Activated CD4-positive, alpha-beta T cell treated with anti-CD3 and anti-CD28 coated beads for 36 hours (primary cell): Measurements from ENCODE around the gene PYY. TPM values are rescaled to one million over a fixed set of nuclear protein-coding genes. Genes with fewer than 3 reads are reported as not detected.
A peak's percentile ranks its signal among the peaks of the same experiment; 100 is the strongest.
"Not testable (repeated sequence)": the region's sequence is repeated elsewhere in the genome, so short reads cannot be mapped to it uniquely, and the experiment has no call there.

Experiments used
- ATAC-seq: fragments of 200-7000 bp; cut with Tn5 transposase; one replicate; pipeline ENCODE4 v1.10.0; 2021; ENCODE audit warnings: mild to moderate bottlenecking, moderate library complexity
- CTCF ChIA-PET: fragments of 350-600 bp; sonication (Branson Sonifier 250); formaldehyde crosslinking; loops from one replicate; lab custom pipeline; 2021; ENCODE audit warnings: antibody characterized with exemption; lab: Charles Lee
- POLR2A ChIA-PET: fragments of 350-600 bp; sonication (Branson Sonifier 250); formaldehyde crosslinking; loops from one replicate; lab custom pipeline; 2021; ENCODE audit warnings: antibody characterized with exemption, inconsistent platforms; lab: Charles Lee
- DNase-seq: peaks from one replicate; pipeline ENCODE4 v3.0.0-alpha.2; 2020
- H3K27ac Mint-ChIP-seq: one replicate; pipeline ENCODE4 v1.8.0; 2021; ENCODE audit warnings: mixed read lengths
- H3K27me3 Mint-ChIP-seq: one replicate; pipeline ENCODE4 v1.8.0; 2021; ENCODE audit warnings: mixed read lengths
- H3K36me3 Mint-ChIP-seq: one replicate; pipeline ENCODE4 v1.8.0; 2021; ENCODE audit warnings: low read depth, mixed read lengths
- H3K4me1 Mint-ChIP-seq: one replicate; pipeline ENCODE4 v1.8.0; 2021; ENCODE audit warnings: mixed read lengths
- H3K4me3 Mint-ChIP-seq: one replicate; pipeline ENCODE4 v1.8.0; 2021; ENCODE audit warnings: mild to moderate bottlenecking, moderate library complexity, mixed read lengths
- H3K9me3 Mint-ChIP-seq: one replicate; pipeline ENCODE4 v1.8.0; 2021; ENCODE audit warnings: low read depth, mixed read lengths
- intact Hi-C, 2 experiments: fragments of 100-400 bp; cut with DNase I in 1 of 2; cut with micrococcal nuclease in 1 of 2; formaldehyde crosslinking; loops; one replicate each; pipeline versions ENCODE4 v1.14.2 to v1.15.1; 2022 to 2024; cut with DNase I, micrococcal nuclease
- total RNA-seq, 2 experiments: library from RNA; stranded (reverse); gene quantifications; one replicate each; pipeline ENCODE4 v1.2.3, GENCODE V29; 2021

PYY gene
- total RNA-seq, 2 experiments from 2014 or later: not detected

DNA sequence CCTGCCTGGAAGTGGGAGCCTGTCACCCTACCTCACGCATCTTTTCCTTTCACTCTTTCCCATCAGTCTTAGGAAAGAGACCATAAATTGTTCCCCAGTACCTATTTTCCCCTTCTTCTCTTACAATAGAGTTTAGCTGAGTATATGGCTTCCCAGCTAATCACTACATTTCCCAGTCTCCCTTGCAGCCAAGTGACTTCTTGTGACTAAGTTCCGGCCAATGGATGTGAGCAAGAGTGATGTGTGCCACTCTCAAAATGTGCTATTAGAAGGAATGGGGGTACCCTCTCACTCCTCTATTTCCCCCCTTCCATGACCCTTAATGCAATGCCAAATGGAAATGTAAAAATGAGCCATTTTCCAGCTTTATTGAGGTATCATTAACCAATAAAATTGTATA lies 8.2 kb upstream of the PYY start:
- H3K27me3 Mint-ChIP-seq: peaks cover 11% of the 10 kb centered on the region
- ATAC-seq (no peak), DNase-seq (no peak)
- no peak overlapping the region for H3K27ac Mint-ChIP-seq
- POLR2A ChIA-PET: no interaction called here
- no peaks in the 10 kb centered on the region for H3K9me3 Mint-ChIP-seq
- CTCF ChIA-PET: interaction anchor here (0.9 to 2.9 kb wide), 3 partner anchors 15 to 207 kb away, joined by 3 to 9 read pairs (median 3); no protein-coding TSS in a partner anchor
- intact Hi-C loops: no loop called here
- no peaks in the 10 kb centered on the region for H3K36me3 Mint-ChIP-seq
- no peaks in the 10 kb centered on the region for H3K4me1 Mint-ChIP-seq
- H3K4me3 Mint-ChIP-seq: no peak overlapping the region

- H3K27me3 Mint-ChIP-seq, intact Hi-C loops, H3K36me3 Mint-ChIP-seq, H3K4me1 Mint-ChIP-seq, DNase-seq, H3K27ac Mint-ChIP-seq, ATAC-seq, H3K4me3 Mint-ChIP-seq, H3K9me3 Mint-ChIP-seq: not testable (repeated sequence)
- ChIA-PET CTCF (interaction anchor here (0.6 to 2.9 kb wide), 4 partner anchors 17 to 208 kb away, joined by 3 to 9 read pairs (median 3); no protein-coding TSS in a partner anchor), POLR2A (interaction anchor here (0.7 kb wide), 1 partner anchor 423 kb away, joined by 4 read pairs; no protein-coding TSS in a partner anchor)
These were observed 7.6 kb upstream of the PYY start for GRCh38 chr17:43961292-43961691.

GRCh38 chr17:43958748-43959352 lies 5.1 kb upstream of the PYY start:
- no peak for DNase-seq
- POLR2A ChIA-PET: no interaction called here
- peak; percentile 69 for ATAC-seq
- intact Hi-C loops: no loop called here
- Mint-ChIP-seq H3K4me3 (no peak overlapping the region), H3K9me3 (no peaks in the 10 kb centered on the region), H3K36me3 (no peaks in the 10 kb centered on the region), H3K4me1 (no peaks in the 10 kb centered on the region), H3K27me3 (peaks cover 13% of the 10 kb centered on the region), H3K27ac (no peak overlapping the region)
- CTCF ChIA-PET: interaction anchor here (0.9 to 1.7 kb wide), 2 partner anchors 13 to 15 kb away, joined by 3 to 4 read pairs; no protein-coding TSS in a partner anchor

DNA sequence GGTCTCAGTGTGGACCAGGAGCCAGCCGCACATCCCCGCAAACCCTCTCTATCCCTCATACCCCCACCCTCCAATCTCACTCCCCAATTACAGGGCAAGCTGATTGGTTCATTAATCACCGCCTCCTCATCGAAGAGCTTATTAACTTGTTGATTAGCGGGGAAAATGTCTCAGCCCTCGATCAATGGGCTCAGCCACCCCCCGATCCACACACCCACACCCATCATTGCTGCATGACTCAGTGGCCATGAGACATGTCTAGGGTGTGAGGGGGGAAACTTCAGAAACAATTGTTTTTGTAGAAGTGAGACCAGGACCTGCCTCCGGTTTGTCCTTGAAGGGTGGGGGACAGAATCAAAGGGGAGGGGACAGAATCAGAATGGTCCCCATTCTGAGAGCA lies 2.5 kb upstream of the PYY start:
- ChIA-PET CTCF (no interaction called here), POLR2A (no interaction called here)
- Mint-ChIP-seq H3K9me3 (no peaks in the 10 kb centered on the region), H3K27ac (no peak overlapping the region), H3K27me3 (peaks cover 23% of the 10 kb centered on the region), H3K4me3 (no peak overlapping the region), H3K36me3 (no peaks in the 10 kb centered on the region), H3K4me1 (peaks cover 3% of the 10 kb centered on the region)
- ATAC-seq (no peak), DNase-seq (no peak)
- intact Hi-C loops: no loop called here

DNA sequence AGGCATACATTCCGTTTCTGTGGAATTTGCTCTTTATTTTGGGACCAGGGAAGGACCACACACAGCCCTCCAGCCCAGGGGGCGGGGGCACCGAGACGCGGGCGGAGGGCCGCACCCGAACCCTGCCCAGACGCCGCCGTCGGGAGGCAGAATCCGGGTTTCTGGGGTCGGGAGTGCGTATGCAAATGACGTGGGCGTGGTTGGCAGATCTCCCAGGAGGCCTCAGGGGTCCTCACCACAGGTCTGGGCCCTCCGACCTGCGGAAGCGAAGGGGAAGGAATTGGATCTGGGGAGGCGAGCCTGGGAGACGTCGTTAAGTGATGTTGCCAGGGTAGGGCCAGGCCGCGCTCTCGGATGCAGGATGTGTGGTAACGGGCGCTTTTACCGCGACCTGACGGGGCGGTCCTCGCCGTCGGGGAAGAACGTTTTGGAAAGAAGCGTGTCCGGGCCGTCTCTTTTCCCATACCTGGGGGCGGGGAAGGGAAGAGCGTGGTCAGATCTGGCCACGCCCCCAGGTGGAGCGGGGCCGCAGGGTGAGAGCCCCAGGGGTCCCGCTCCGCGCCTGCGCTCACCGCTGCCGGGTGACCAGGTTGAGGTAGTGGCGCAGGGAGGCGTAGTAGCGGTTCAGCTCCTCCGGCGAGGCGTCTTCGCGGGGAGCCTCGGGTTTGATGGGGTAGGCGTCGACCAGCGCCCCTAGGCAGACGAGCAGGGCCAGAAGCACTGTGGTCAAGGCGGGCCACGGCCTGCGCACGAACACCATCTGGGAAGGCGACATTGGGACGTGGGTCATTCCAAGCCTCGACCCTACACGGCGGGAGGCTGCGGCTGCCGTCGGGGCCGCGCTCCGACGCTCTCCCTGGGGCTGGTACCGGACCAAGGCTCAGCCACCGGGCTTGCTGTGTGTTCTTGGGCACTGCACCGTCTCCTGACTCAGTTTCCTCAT lies 745 bp downstream of the PYY start:
- H3K36me3 Mint-ChIP-seq: no peaks in the 10 kb centered on the region
- ChIA-PET POLR2A (no interaction called here), CTCF (interaction anchor here (2.5 kb wide), 1 partner anchor 9 kb away, joined by 9 read pairs; no protein-coding TSS in a partner anchor)
- no peak overlapping the region for H3K27ac Mint-ChIP-seq
- H3K4me3 Mint-ChIP-seq: no peak overlapping the region
- ATAC-seq (no peak), DNase-seq (no peak)
- peaks cover 3% of the 10 kb centered on the region for H3K4me1 Mint-ChIP-seq
- H3K27me3 Mint-ChIP-seq: peaks cover 36% of the 10 kb centered on the region
- H3K9me3 Mint-ChIP-seq: no peaks in the 10 kb centered on the region
- intact Hi-C loops: no loop called here

- peaks cover 36% of the 10 kb centered on the region for H3K27me3 Mint-ChIP-seq
- H3K27ac Mint-ChIP-seq: no peak overlapping the region
- no peak overlapping the region for H3K4me3 Mint-ChIP-seq
- no peak for ATAC-seq
- H3K36me3 Mint-ChIP-seq: no peaks in the 10 kb centered on the region
- ChIA-PET CTCF (no interaction called here), POLR2A (no interaction called here)
- DNase-seq: no peak
- H3K4me1 Mint-ChIP-seq: peaks cover 3% of the 10 kb centered on the region
- intact Hi-C loops: no loop called here
- H3K9me3 Mint-ChIP-seq: no peaks in the 10 kb centered on the region
These were observed 1.4 kb downstream of the PYY start for GRCh38 chr17:43952351-43952723.

DNA sequence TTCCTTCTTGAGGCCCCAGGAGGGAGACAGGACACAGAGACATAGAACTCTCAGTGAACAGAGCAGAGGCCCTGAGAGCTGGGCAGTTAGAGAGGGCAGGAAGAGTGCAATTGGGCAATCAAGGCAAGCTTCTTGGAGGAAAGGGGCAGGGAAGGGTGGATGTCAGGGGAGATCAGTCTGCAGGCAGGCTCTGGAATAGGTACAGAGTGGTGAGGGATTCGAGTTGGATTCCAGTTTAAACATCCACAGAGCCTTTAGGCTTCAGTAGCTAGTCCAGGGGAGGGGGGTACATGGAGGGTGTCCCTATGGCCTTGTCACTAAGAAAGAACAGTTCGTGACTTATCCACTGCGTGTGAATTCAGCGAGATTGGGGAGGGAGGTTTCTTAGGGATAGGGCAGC lies 2.0 kb downstream of the PYY start:
- Mint-ChIP-seq H3K4me1 (peaks cover 3% of the 10 kb centered on the region), H3K9me3 (no peaks in the 10 kb centered on the region), H3K27ac (no peak overlapping the region), H3K4me3 (no peak overlapping the region), H3K27me3 (peaks cover 36% of the 10 kb centered on the region), H3K36me3 (no peaks in the 10 kb centered on the region)
- no peak for DNase-seq
- intact Hi-C loops: no loop called here
- ChIA-PET POLR2A (no interaction called here), CTCF (no interaction called here)
- ATAC-seq: no peak

DNA sequence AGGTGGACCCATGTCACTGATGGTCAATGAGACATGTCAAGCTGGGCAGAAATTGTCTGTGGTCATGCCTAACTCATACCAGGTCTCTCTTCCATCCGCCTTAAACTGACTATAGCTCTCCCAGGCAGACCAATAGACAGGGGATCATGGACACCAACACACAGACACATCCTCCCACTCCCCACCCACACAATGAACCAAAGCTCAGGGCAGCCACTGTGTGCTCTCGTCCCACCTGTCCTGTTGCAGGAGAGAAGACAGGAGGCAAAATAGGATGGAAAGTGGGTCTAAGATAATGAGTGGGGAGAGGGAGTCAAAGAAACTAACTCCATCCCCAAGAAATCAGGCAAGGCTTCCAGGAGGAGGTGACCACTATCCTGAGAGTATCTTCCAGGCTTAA lies 3.2 kb downstream of the PYY start:
- ChIA-PET POLR2A (no interaction called here), CTCF (interaction anchor here (0.6 to 0.8 kb wide), 2 partner anchors 17 to 81 kb away, joined by 3 read pairs; no protein-coding TSS in a partner anchor)
- DNase-seq: no peak
- Mint-ChIP-seq H3K9me3 (no peaks in the 10 kb centered on the region), H3K36me3 (no peaks in the 10 kb centered on the region), H3K4me1 (peaks cover 3% of the 10 kb centered on the region), H3K4me3 (no peak overlapping the region), H3K27ac (no peak overlapping the region), H3K27me3 (peaks cover 36% of the 10 kb centered on the region)
- intact Hi-C loops: no loop called here
- ATAC-seq: no peak

DNA sequence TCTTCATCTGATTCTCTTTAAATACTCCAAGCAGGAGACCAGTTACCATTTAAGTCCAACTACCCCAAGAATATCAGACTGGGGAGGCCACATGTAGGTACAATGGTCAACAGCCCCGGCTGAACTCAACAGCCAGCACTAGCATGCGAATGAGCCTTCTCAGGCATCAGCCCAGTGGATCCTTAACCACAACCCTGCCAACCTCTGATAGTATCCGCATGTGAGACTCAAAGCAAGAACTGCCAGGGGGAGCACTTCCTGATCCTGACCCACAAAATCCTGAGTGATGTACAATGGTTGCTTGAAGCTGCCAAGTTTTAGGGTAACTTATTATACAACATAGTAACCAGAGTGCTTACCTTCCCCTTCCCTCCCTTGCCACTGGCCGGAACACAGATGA lies 4.0 kb downstream of the PYY start:
- H3K27ac Mint-ChIP-seq: no peak overlapping the region
- H3K4me3 Mint-ChIP-seq: no peak overlapping the region
- ATAC-seq (no peak), DNase-seq (no peak)
- H3K4me1 Mint-ChIP-seq: peaks cover 5% of the 10 kb centered on the region
- intact Hi-C loops: no loop called here
- H3K27me3 Mint-ChIP-seq: peaks cover 36% of the 10 kb centered on the region
- H3K9me3 Mint-ChIP-seq: no peaks in the 10 kb centered on the region
- ChIA-PET CTCF (no interaction called here), POLR2A (no interaction called here)
- H3K36me3 Mint-ChIP-seq: no peaks in the 10 kb centered on the region

DNA sequence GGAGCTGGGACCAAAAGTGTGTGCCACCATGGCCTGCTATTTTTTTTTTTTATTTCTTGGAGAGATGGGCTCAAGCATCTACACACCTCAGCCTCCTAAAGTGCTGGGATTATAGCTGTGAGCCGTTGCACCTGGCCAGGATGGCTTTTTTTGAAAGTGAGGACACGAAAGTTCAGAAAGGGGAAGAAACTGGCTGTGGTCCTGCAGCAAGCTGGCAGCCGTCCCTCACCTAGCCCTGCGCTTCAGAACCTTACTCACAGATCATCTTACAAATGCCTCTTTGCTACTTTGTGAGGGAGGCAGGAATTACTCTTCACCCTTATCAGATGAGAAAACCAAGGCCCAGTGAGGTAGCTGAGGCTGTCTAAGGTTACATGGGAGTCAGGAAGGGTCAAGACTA lies 7.0 kb downstream of the PYY start:
- POLR2A ChIA-PET: no interaction called here
- H3K4me1 Mint-ChIP-seq: peaks cover 6% of the 10 kb centered on the region
- CTCF ChIA-PET: interaction anchor here (0.5 to 5.1 kb wide), 6 partner anchors 15 to 103 kb away, joined by 3 to 42 read pairs (median 3); no protein-coding TSS in a partner anchor

DNA sequence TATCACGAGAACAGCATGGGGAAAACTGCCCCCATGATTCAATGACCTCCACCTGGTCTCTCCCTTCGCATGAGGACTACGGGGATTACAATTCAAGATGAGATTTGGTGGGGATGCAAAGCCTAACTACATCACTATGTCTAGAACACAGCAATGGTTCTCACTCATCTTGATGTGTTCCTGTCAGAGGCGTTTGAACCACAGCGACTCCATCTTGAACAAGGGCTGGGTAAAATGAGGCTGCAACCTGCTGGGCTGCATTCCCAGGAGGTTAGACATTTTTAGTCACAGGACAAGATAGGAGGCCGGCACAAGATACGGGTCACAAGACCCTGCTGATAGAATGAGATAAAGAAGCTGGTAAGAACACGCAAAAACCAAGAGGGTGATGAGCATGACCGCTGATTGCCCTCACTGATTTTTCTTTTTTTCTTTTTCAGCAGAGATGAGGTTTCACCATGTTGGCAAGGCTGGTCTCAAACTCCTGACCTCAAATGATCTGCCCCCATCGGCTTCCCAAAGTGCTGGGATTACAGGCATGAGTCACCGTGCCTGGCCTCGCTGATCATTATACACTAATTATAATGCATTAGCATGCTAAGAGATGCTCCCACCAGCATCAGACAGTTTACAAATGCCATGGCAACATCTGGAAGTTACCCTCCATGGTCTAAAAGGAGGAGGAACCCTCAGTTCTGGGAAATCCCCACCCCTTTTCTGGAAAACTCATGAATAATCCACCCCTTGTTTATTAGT lies 8.5 kb downstream of the PYY start:
- ChIA-PET POLR2A (no interaction called here), CTCF (interaction anchor here (0.6 to 5.1 kb wide), 10 partner anchors 9 to 1027 kb away, joined by 3 to 59 read pairs (median 8); partner anchors contain the start of gene PYY)
- Mint-ChIP-seq H3K9me3 (no peaks in the 10 kb centered on the region), H3K27ac (no peak overlapping the region), H3K4me3 (no peak overlapping the region), H3K4me1 (peaks cover 6% of the 10 kb centered on the region), H3K27me3 (peaks cover 7% of the 10 kb centered on the region), H3K36me3 (no peaks in the 10 kb centered on the region)
- DNase-seq: no peak
- intact Hi-C loops: no loop called here
- ATAC-seq: no peak

More for the DNA sequence above, 7.0 kb downstream of the PYY start:
- H3K4me3 Mint-ChIP-seq: no peak overlapping the region
- peaks cover 17% of the 10 kb centered on the region for H3K27me3 Mint-ChIP-seq
- H3K27ac Mint-ChIP-seq: no peak overlapping the region
- H3K36me3 Mint-ChIP-seq: no peaks in the 10 kb centered on the region
- no peaks in the 10 kb centered on the region for H3K9me3 Mint-ChIP-seq
- ATAC-seq (no peak), DNase-seq (no peak)
- intact Hi-C loops: no loop called here
